ENCODE data around the gene PAAF1.
A peak's percentile ranks its signal among the peaks of the same experiment; 100 is the strongest.
"Not testable (repeated sequence)": the region's sequence is repeated elsewhere in the genome, so short reads cannot be mapped to it uniquely, and the experiment has no call there.

The PAAF1 gene
- 1.9 to 12.4 (median 9.6) reads per million in 17 experiments for total RNA-seq

- DNase-seq = peak; percentile 97 to 98 (median 98)
Measured at GRCh38 chr11:73876424-73877310, at the start of gene PAAF1, which contains the start of gene COA4. Gene PAAF1 (plus strand): TSS chr11:73876999. CDS start chr11:73877022, 23 bp downstream. Gene COA4 (minus strand): TSS chr11:73876846. CDS start chr11:73873378, 3,468 bp downstream.

- no peak for DNase-seq
Measured at GRCh38 chr11:73830261-73830660, 46.5 kb upstream of the PAAF1 start.

GRCh38 chr11:73833067-73833466 is 43.7 kb upstream of the PAAF1 start:
- no peak for DNase-seq

GRCh38 chr11:73838443-73839122 is 38.2 kb upstream of the PAAF1 start:
- DNase-seq = no peak

GRCh38 chr11:73839123-73839457 is 37.7 kb upstream of the PAAF1 start:
- no peak for DNase-seq

- peak in 2 of 4 experiments; percentile 51 to 75 for DNase-seq
Measured at GRCh38 chr11:73851046-73851764, 25.6 kb upstream of the PAAF1 start.

GRCh38 chr11:73852049-73852448 is 24.8 kb upstream of the PAAF1 start:
- DNase-seq = no peak

GRCh38 chr11:73854680-73855079 is 22.1 kb upstream of the PAAF1 start:
- DNase-seq = no peak

- no peak for DNase-seq
Measured at GRCh38 chr11:73856031-73856567, 20.7 kb upstream of the PAAF1 start.

GRCh38 chr11:73859671-73860070 is 17.1 kb upstream of the PAAF1 start:
- no peak for DNase-seq

- no peak for DNase-seq
Measured at GRCh38 chr11:73860202-73860601, 16.6 kb upstream of the PAAF1 start.

- DNase-seq = no peak
Measured at GRCh38 chr11:73862986-73863385, 13.8 kb upstream of the PAAF1 start.

GRCh38 chr11:73866095-73866579 is 10.7 kb upstream of the PAAF1 start:
- DNase-seq = no peak

- DNase-seq = no peak
Measured at GRCh38 chr11:73866586-73866996, 10.2 kb upstream of the PAAF1 start.

- no peak for DNase-seq
Measured at GRCh38 chr11:73869332-73869949, 7.4 kb upstream of the PAAF1 start.

- no peak for DNase-seq
Measured at GRCh38 chr11:73870261-73870660, 6.5 kb upstream of the PAAF1 start.

- no peak for DNase-seq
Measured at GRCh38 chr11:73872749-73873357, 3.9 kb upstream of the PAAF1 start.

- no peak for DNase-seq
Measured at GRCh38 chr11:73875380-73875779, 1.4 kb upstream of the PAAF1 start.

GRCh38 chr11:73875840-73876239 is 959 bp upstream of the PAAF1 start:
- no peak for DNase-seq

GRCh38 chr11:73878771-73879170 is 2.0 kb downstream of the PAAF1 start:
- no peak for DNase-seq

- not testable (repeated sequence) for DNase-seq
Measured at GRCh38 chr11:73880449-73880848, 3.6 kb downstream of the PAAF1 start.

- DNase-seq = no peak
Measured at GRCh38 chr11:73883856-73884255, 7.1 kb downstream of the PAAF1 start.

Data from suppressor macrophage (primary cell).